Thymus (tissue), 11 donors: ENCODE results near the gene CCR5AS.

ENCODE experiments used
- DNase-seq, 9 donors: peaks; one replicate each; pipeline ENCODE4 v3.0.0-alpha.2; 2013; ENCODE audit warnings: low spot score in 9 of 9, low read depth in 6 of 9, missing footprints in 1 of 9
- H3K27ac ChIP-seq, 2 donors: one replicate each; pipeline ENCODE4 v1.5.1; 2013; ENCODE audit warnings: control low read depth in 1 of 2, low read depth in 1 of 2, low read length in 1 of 2, mild to moderate bottlenecking in 1 of 2, moderate library complexity in 1 of 2
- H3K27me3 ChIP-seq, 2 donors: one replicate each; pipeline ENCODE4 v1.5.1; 2013; ENCODE audit warnings: low read length in 1 of 2; ENCODE audit not compliant: control insufficient read depth in 2 of 2, insufficient read depth in 1 of 2
- H3K36me3 ChIP-seq, 2 donors: one replicate each; pipeline ENCODE4 v1.5.1; 2013; ENCODE audit warnings: low read length in 1 of 2, mild to moderate bottlenecking in 1 of 2, moderate library complexity in 1 of 2; ENCODE audit not compliant: control insufficient read depth in 2 of 2, insufficient read depth in 2 of 2
- H3K4me1 ChIP-seq, 2 donors: one replicate each; pipeline ENCODE4 v1.5.1; 2013; ENCODE audit warnings: low read length in 2 of 2; ENCODE audit not compliant: control insufficient read depth in 2 of 2, insufficient read depth in 2 of 2
- H3K4me3 ChIP-seq, 2 donors: one replicate each; pipeline ENCODE4 v1.5.1; 2013; ENCODE audit warnings: low read length in 2 of 2, control low read depth in 1 of 2, mild to moderate bottlenecking in 1 of 2
- H3K9me3 ChIP-seq, 2 donors: one replicate each; pipeline ENCODE4 v1.5.1; 2013; ENCODE audit warnings: low read length in 1 of 2, mild to moderate bottlenecking in 1 of 2; ENCODE audit not compliant: control insufficient read depth in 2 of 2, insufficient read depth in 1 of 2
- WGBS: extraction: QIAGEN DNeasy Blood & Tissue Kit; methylation state at CpG from one replicate; pipeline ENCODE4 v1.1.7; 2013; 5-methylcytosine and 5-hydroxymethylcytosine counted together
- donor health status: healthy.

CCR5AS gene

GRCh38 chr3:46375814-46376213 lies 31.1 kb downstream of the CCR5AS start:
- DNase-seq = peak in 2 of 9 donors; percentile 21 to 68
- H3K27ac ChIP-seq = peak overlapping the region in 1 of 2 donors; percentile 15

GRCh38 chr3:46375218-46375617 lies 31.6 kb downstream of the CCR5AS start:
- no peak for DNase-seq

More at GRCh38 chr3:46375814-46376213, 31.1 kb downstream of the CCR5AS start:
- Histone ChIP-seq H3K36me3 (no peaks in the 10 kb centered on the region), H3K4me3 (no peak overlapping the region), H3K4me1 (peaks cover 2 to 58% of the 10 kb centered on the region in 2 donors), H3K9me3 (no peaks in the 10 kb centered on the region), H3K27me3 (no peaks in the 10 kb centered on the region)
- 0% methylated on average over 2 of the region's 2 CpGs for WGBS

GRCh38 chr3:46374755-46375154 lies 32.1 kb downstream of the CCR5AS start:
- H3K36me3 ChIP-seq = no peaks in the 10 kb centered on the region
- no peak overlapping the region for H3K4me3 ChIP-seq
- no peak for DNase-seq
- no peak overlapping the region for H3K27ac ChIP-seq
- no peaks in the 10 kb centered on the region for H3K27me3 ChIP-seq
- WGBS = over 99% methylated on average over 3 of the region's 3 CpGs
- H3K9me3 ChIP-seq = no peaks in the 10 kb centered on the region
- H3K4me1 ChIP-seq = peaks cover 0 to 57% of the 10 kb centered on the region in 2 donors

More at GRCh38 chr3:46375218-46375617, 31.6 kb downstream of the CCR5AS start:
- Histone ChIP-seq H3K36me3 (no peaks in the 10 kb centered on the region), H3K9me3 (no peaks in the 10 kb centered on the region), H3K4me3 (no peak overlapping the region), H3K4me1 (peaks cover 0 to 56% of the 10 kb centered on the region in 2 donors), H3K27ac (peak overlapping the region in 1 of 2 donors; percentile 15), H3K27me3 (no peaks in the 10 kb centered on the region)
- WGBS = 86% methylated on average over 2 of the region's 2 CpGs

- WGBS = 97% methylated on average over 9 of the region's 9 CpGs
- peaks cover 0 to 73% of the 10 kb centered on the region in 2 donors for H3K4me1 ChIP-seq
- no peaks in the 10 kb centered on the region for H3K9me3 ChIP-seq
- H3K27ac ChIP-seq = no peak overlapping the region
- peak in 3 of 9 donors; percentile 38 to 70 (median 49) for DNase-seq
- H3K4me3 ChIP-seq = no peak overlapping the region
- no peaks in the 10 kb centered on the region for H3K27me3 ChIP-seq
- no peaks in the 10 kb centered on the region for H3K36me3 ChIP-seq
These were observed 34.1 kb downstream of the CCR5AS start for GRCh38 chr3:46372492-46373359.

- Histone ChIP-seq H3K9me3 (no peaks in the 10 kb centered on the region), H3K27me3 (no peaks in the 10 kb centered on the region), H3K4me1 (peaks cover 0 to 68% of the 10 kb centered on the region in 2 donors), H3K4me3 (no peak overlapping the region), H3K36me3 (no peaks in the 10 kb centered on the region), H3K27ac (no peak overlapping the region)
- WGBS = 95% methylated on average over 10 of the region's 10 CpGs
- no peak for DNase-seq
These were observed 35.1 kb downstream of the CCR5AS start for GRCh38 chr3:46371519-46372340.

GRCh38 chr3:46370839-46371518 lies 35.9 kb downstream of the CCR5AS start, which contains the start of gene CCR5:
TSS of gene CCR5 (plus strand) at chr3:46370946. CDS start at chr3:46372903, 1,957 bp downstream.
- DNase-seq = peak in 2 of 9 donors; percentile 31 to 71
- Histone ChIP-seq H3K27ac (peak within 1 kb of the TSS in 1 of 2 donors; percentile 63), H3K4me3 (no peak within 1 kb of the TSS), H3K36me3 (no peaks in the 10 kb centered on the region), H3K9me3 (no peaks in the 10 kb centered on the region), H3K27me3 (no peaks in the 10 kb centered on the region), H3K4me1 (peaks cover 0 to 64% of the 10 kb centered on the region in 2 donors)
- 21% methylated on average over 5 of the region's 5 CpGs for WGBS

GRCh38 chr3:46369675-46370132 lies 37.2 kb downstream of the CCR5AS start:
- Histone ChIP-seq H3K4me3 (no peak overlapping the region), H3K27ac (no peak overlapping the region), H3K9me3 (no peaks in the 10 kb centered on the region), H3K27me3 (no peaks in the 10 kb centered on the region), H3K4me1 (peaks cover 0 to 51% of the 10 kb centered on the region in 2 donors), H3K36me3 (no peaks in the 10 kb centered on the region)
- 88% methylated on average over 6 of the region's 6 CpGs for WGBS
- no peak for DNase-seq

- Histone ChIP-seq H3K27ac (no peak overlapping the region), H3K36me3 (no peaks in the 10 kb centered on the region), H3K4me3 (no peak overlapping the region), H3K4me1 (peaks cover 0 to 46% of the 10 kb centered on the region in 2 donors), H3K27me3 (no peaks in the 10 kb centered on the region), H3K9me3 (no peaks in the 10 kb centered on the region)
- WGBS = 98% methylated on average over 4 of the region's 4 CpGs
- no peak for DNase-seq
These were observed 37.7 kb downstream of the CCR5AS start for GRCh38 chr3:46369151-46369550.
